Neural cell (in vitro differentiated cells): ENCODE data around the gene SSR3. TPM values are rescaled to one million over a fixed set of nuclear protein-coding genes. Genes with fewer than 3 reads are reported as not detected.

Experiments
- H2AFZ ChIP-seq: fragments of 200-600, 300-800 bp; sonication (generic), shearing (Covaris generic); 2 replicates; pipeline ENCODE4 v1.6.0; 2014; ENCODE audit warnings: low read depth, mild to moderate bottlenecking, antibody characterized with exemption, low read length, moderate library complexity
- H3F3A ChIP-seq: fragments of 200-600 bp; shearing (Covaris generic); 2 replicates; pipeline ENCODE4 v1.6.1; 2016; ENCODE audit warnings: mild to moderate bottlenecking, moderate library complexity, mixed read lengths, antibody characterized with exemption, low read length; ENCODE audit not compliant: insufficient read depth, poor library complexity, severe bottlenecking
- H3K27ac ChIP-seq: fragments of 200-600, 300-800 bp; sonication (generic), shearing (Covaris generic); 2 replicates; pipeline ENCODE4 v1.5.1; 2014; ENCODE audit warnings: mild to moderate bottlenecking, low read length, moderate library complexity
- H3K27me3 ChIP-seq: fragments of 300-800, 200-600 bp; sonication (generic), shearing (Covaris generic); 2 replicates; pipeline ENCODE4 v1.6.0; 2014; ENCODE audit warnings: mild to moderate bottlenecking, low read depth, low read length, moderate library complexity; ENCODE audit not compliant: insufficient read depth
- H3K36me3 ChIP-seq: fragments of 300-800, 200-600 bp; sonication (generic), shearing (Covaris generic); 2 replicates; pipeline ENCODE4 v1.5.1; 2014; ENCODE audit warnings: mild to moderate bottlenecking, antibody characterized with exemption, low read length, moderate library complexity; ENCODE audit not compliant: insufficient read depth
- H3K4me2 ChIP-seq: fragments of 300-800, 200-600 bp; sonication (generic), shearing (Covaris generic); 2 replicates; pipeline ENCODE4 v1.6.0; 2014; ENCODE audit warnings: mild to moderate bottlenecking, low read length
- H3K4me3 ChIP-seq: fragments of 300-800, 200-600 bp; sonication (generic), shearing (Covaris generic); 2 replicates; pipeline ENCODE4 v1.5.1; 2014; ENCODE audit warnings: mild to moderate bottlenecking, low read length, moderate library complexity
- H3K79me2 ChIP-seq: fragments of 200-600 bp; shearing (Covaris generic); replicated peaks from 2 replicates; pipeline ENCODE4 v1.6.0; 2014; ENCODE audit warnings: mild to moderate bottlenecking, low read length, moderate library complexity; ENCODE audit not compliant: insufficient read depth
- H3K9ac ChIP-seq: fragments of 300-800, 200-600 bp; sonication (generic), shearing (Covaris generic); 2 replicates; pipeline ENCODE4 v1.6.1; 2016; ENCODE audit warnings: mild to moderate bottlenecking, low read length, mixed read lengths
- H3K9me2 ChIP-seq: fragments of 200-600 bp; shearing (Covaris generic); 2 replicates; pipeline ENCODE4 v1.6.1; 2016; ENCODE audit warnings: mild to moderate bottlenecking, low read length, mixed read lengths; ENCODE audit not compliant: insufficient read depth
- H3K9me3 ChIP-seq: fragments of 200-600, 300-800 bp; sonication (generic), shearing (Covaris generic); 2 replicates; pipeline ENCODE4 v1.6.1; 2016; ENCODE audit warnings: mild to moderate bottlenecking, mixed run types, low read length, moderate library complexity, mixed read lengths
- H4K20me1 ChIP-seq: fragments of 200-600 bp; shearing (Covaris generic); 2 replicates; pipeline ENCODE4 v1.6.1; 2016; ENCODE audit warnings: mild to moderate bottlenecking, mixed run types; ENCODE audit not compliant: insufficient read depth
- CTCF ChIP-seq: fragments of 450-650 bp; IDR thresholded peaks from 2 replicates; pipeline ENCODE4 v1.5.1; 2014; ENCODE audit warnings: antibody characterized with exemption, mild to moderate bottlenecking, moderate library complexity; ENCODE audit not compliant: poor library complexity, severe bottlenecking
- EP300 ChIP-seq: fragments of 450-650 bp; conservative IDR thresholded peaks from 2 replicates; pipeline ENCODE4 v1.6.1; 2014; ENCODE audit warnings: antibody characterized with exemption, mild to moderate bottlenecking, moderate library complexity; ENCODE audit not compliant: poor library complexity, severe bottlenecking
- EZH2 ChIP-seq: fragments of 200-600, 300-800 bp; shearing (Covaris generic), sonication (generic); IDR thresholded peaks from 2 replicates; pipeline ENCODE4 v1.6.1; 2014; ENCODE audit warnings: antibody characterized with exemption, low read length, borderline replicate concordance, mild to moderate bottlenecking; ENCODE audit not compliant: insufficient read depth, poor library complexity, severe bottlenecking
- MXI1 ChIP-seq: fragments of 450-650 bp; conservative IDR thresholded peaks from 2 replicates; pipeline ENCODE4 v1.6.1; 2014; ENCODE audit warnings: antibody characterized with exemption, mild to moderate bottlenecking; ENCODE audit not compliant: poor library complexity, severe bottlenecking
- POLR2AphosphoS5 ChIP-seq: IDR thresholded peaks from 2 replicates; pipeline ENCODE4 v1.6.1; 2012
- RAD21 ChIP-seq: fragments of 450-650 bp; conservative IDR thresholded peaks from 2 replicates; pipeline ENCODE4 v1.6.1; 2014; ENCODE audit warnings: antibody characterized with exemption, mild to moderate bottlenecking, moderate library complexity
- REST ChIP-seq: IDR thresholded peaks from 2 replicates; pipeline ENCODE4 v1.6.1; 2012; ENCODE audit warnings: borderline replicate concordance
- SMC3 ChIP-seq: fragments of 450-650 bp; conservative IDR thresholded peaks from 2 replicates; pipeline ENCODE4 v1.6.1; 2014; ENCODE audit warnings: antibody characterized with exemption, mild to moderate bottlenecking, moderate library complexity; ENCODE audit not compliant: poor library complexity
- TAF1 ChIP-seq: IDR thresholded peaks from 2 replicates; pipeline ENCODE4 v1.6.1; 2012; ENCODE audit warnings: low read depth
- polyA plus RNA-seq: library from polyadenylated mRNA; depleted of rRNA; stranded (reverse); fragments of >200 nt; gene quantifications from 2 replicates; pipeline ENCODE4 v1.2.3, GENCODE V29; 2014

SSR3 gene
- polyA plus RNA-seq, 1 donor from 2014 or later: 85.6 TPM

DNA sequence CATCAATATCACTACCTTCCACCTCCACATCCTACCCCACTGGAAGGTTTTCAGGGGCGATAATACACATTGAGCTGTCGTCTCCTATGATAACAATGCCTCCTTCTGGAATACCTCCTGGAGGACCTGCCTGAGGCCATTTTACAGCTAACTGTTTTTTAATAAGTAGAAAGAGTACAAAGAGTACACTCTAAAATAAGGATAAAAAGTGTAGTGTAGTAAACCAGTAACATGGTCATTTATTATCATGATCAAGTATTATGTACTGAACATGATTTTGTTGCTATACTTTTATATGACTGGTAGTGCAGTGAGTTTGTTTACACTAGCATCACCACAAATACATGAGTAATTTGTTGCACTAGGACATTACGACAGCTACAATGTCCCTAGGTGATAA, 46.6 kb upstream of the SSR3 start:
- H3F3A ChIP-seq: no peaks in the 10 kb centered on the region
- no peak overlapping the region for H3K4me2 ChIP-seq
- TF ChIP-seq POLR2AphosphoS5: no peak
- no peak for TF ChIP-seq CTCF
- no peak for TF ChIP-seq MXI1
- no peak for TF ChIP-seq EZH2
- no peak for TF ChIP-seq RAD21
- no peak for TF ChIP-seq REST
- no peak for TF ChIP-seq EP300
- TF ChIP-seq TAF1: no peak
- no peak for TF ChIP-seq SMC3

DNA sequence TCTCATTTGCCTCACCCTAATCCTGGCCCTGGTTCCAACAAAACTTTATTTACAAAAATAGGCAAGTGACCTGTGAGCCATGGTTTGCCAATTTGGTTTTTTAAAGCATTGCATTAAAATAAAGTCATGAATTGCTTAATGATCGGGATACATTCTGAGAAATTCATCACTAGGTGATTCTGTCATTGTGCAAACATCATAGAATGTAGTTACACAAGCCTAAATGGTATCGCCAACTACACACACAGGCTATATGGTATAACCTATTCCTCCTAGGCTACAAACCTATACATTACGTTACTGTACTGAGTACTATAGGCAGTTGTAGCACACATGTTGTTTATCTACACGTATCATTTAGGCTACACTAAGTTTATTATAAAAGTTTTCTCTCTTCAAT, 45.9 kb upstream of the SSR3 start:
- Histone ChIP-seq H3K27me3 (no peaks in the 10 kb centered on the region), H2AFZ (no peak overlapping the region), H3K4me3 (no peak overlapping the region), H3K36me3 (no peaks in the 10 kb centered on the region), H3K4me2 (no peak overlapping the region), H3K79me2 (no peaks in the 10 kb centered on the region), H3F3A (no peaks in the 10 kb centered on the region), H3K27ac (no peak overlapping the region), H4K20me1 (no peaks in the 10 kb centered on the region), H3K9me2 (no peaks in the 10 kb centered on the region), H3K9ac (no peak overlapping the region), H3K9me3 (no peaks in the 10 kb centered on the region)
- TF ChIP-seq EP300 (no peak), TAF1 (no peak), RAD21 (no peak), SMC3 (no peak), REST (no peak), MXI1 (no peak), POLR2AphosphoS5 (no peak), EZH2 (no peak), CTCF (no peak)

More for the DNA sequence above, 46.6 kb upstream of the SSR3 start:
- Histone ChIP-seq H3K9me2 (no peaks in the 10 kb centered on the region), H3K36me3 (no peaks in the 10 kb centered on the region), H3K9me3 (no peaks in the 10 kb centered on the region), H3K27me3 (no peaks in the 10 kb centered on the region), H4K20me1 (no peaks in the 10 kb centered on the region), H3K4me3 (no peak overlapping the region), H3K79me2 (no peaks in the 10 kb centered on the region), H3K9ac (no peak overlapping the region), H3K27ac (no peak overlapping the region), H2AFZ (no peak overlapping the region)
